H9 (cell line): ENCODE results near the gene KLK10. TPM values are rescaled to one million over a fixed set of nuclear protein-coding genes. Genes with fewer than 3 reads are reported as not detected.

ENCODE experiments used
- DNase-seq: peaks from one replicate; pipeline ENCODE4 v3.0.0-alpha.2; 2017
- H2AFZ ChIP-seq: one replicate; pipeline ENCODE4 v1.6.1; 2013; ENCODE audit warnings: mild to moderate bottlenecking, low read length, control low read depth, moderate library complexity
- H2AK5ac ChIP-seq: 2 replicates; pipeline ENCODE4 v1.6.1; 2013; ENCODE audit warnings: low read length, control low read depth, mixed read lengths; ENCODE audit not compliant: insufficient read length
- H2BK120ac ChIP-seq: one replicate; pipeline ENCODE4 v1.6.1; 2013; ENCODE audit warnings: low read depth, mild to moderate bottlenecking, low read length, control low read depth, inconsistent platforms; ENCODE audit not compliant: poor library complexity, severe bottlenecking
- H2BK12ac ChIP-seq: 2 replicates; pipeline ENCODE4 v1.6.1; 2013; ENCODE audit warnings: low read length, control low read depth, mixed read lengths, low read depth; ENCODE audit not compliant: insufficient read length
- H2BK15ac ChIP-seq: 2 replicates; pipeline ENCODE4 v1.6.1; 2013; ENCODE audit warnings: low read depth, low read length, control low read depth
- H2BK20ac ChIP-seq: one replicate; pipeline ENCODE4 v1.6.1; 2013; ENCODE audit warnings: low read depth, mild to moderate bottlenecking, low read length, control low read depth, inconsistent platforms; ENCODE audit not compliant: poor library complexity, severe bottlenecking
- H2BK5ac ChIP-seq: 2 replicates; pipeline ENCODE4 v1.6.1; 2013; ENCODE audit warnings: low read length, control low read depth, mixed read lengths; ENCODE audit not compliant: insufficient read length
- H3K14ac ChIP-seq: 2 replicates; pipeline ENCODE4 v1.6.1; 2013; ENCODE audit warnings: low read length, control low read depth; ENCODE audit not compliant: insufficient read depth
- H3K18ac ChIP-seq: 2 replicates; pipeline ENCODE4 v1.6.1; 2013; ENCODE audit warnings: low read depth, mild to moderate bottlenecking, mixed read lengths, low read length, control low read depth; ENCODE audit not compliant: insufficient read length
- H3K23ac ChIP-seq: 2 replicates; pipeline ENCODE4 v1.6.1; 2013; ENCODE audit warnings: low read length, control low read depth, mixed read lengths, low read depth; ENCODE audit not compliant: insufficient read length
- H3K23me2 ChIP-seq: 2 replicates; pipeline ENCODE4 v1.6.1; 2013; ENCODE audit warnings: low read depth, mild to moderate bottlenecking, mixed read lengths, low read length, control low read depth; ENCODE audit not compliant: insufficient read length, poor library complexity, severe bottlenecking
- H3K27ac ChIP-seq: 2 replicates; pipeline ENCODE4 v1.5.1; 2013; ENCODE audit warnings: low read length, control low read depth, mixed read lengths, low read depth; ENCODE audit not compliant: insufficient read length
- H3K27me3 ChIP-seq: 2 replicates; pipeline ENCODE4 v1.6.1; 2013; ENCODE audit warnings: low read length, control low read depth, inconsistent platforms; ENCODE audit not compliant: insufficient read depth
- H3K4ac ChIP-seq: 2 replicates; pipeline ENCODE4 v1.6.1; 2013; ENCODE audit warnings: low read depth, mild to moderate bottlenecking, control low read depth, inconsistent platforms, low read length, moderate library complexity
- H3K4me1 ChIP-seq: 2 replicates; pipeline ENCODE4 v1.6.1; 2013; ENCODE audit warnings: low read length, control low read depth, inconsistent platforms; ENCODE audit not compliant: insufficient read depth
- H3K4me2 ChIP-seq: 2 replicates; pipeline ENCODE4 v1.6.1; 2013; ENCODE audit warnings: low read length, control low read depth, mixed read lengths; ENCODE audit not compliant: insufficient read length, insufficient read depth
- H3K56ac ChIP-seq: 2 replicates; pipeline ENCODE4 v1.6.1; 2013; ENCODE audit warnings: low read depth, mild to moderate bottlenecking, mixed read lengths, low read length, control low read depth; ENCODE audit not compliant: insufficient read length
- H3K79me1 ChIP-seq: 2 replicates; pipeline ENCODE4 v1.6.1; 2013; ENCODE audit warnings: low read depth, mild to moderate bottlenecking, moderate library complexity, low read length, control low read depth, inconsistent platforms; ENCODE audit not compliant: insufficient read depth, poor library complexity, severe bottlenecking
- H3K79me2 ChIP-seq: 2 replicates; pipeline ENCODE4 v1.6.1; 2013; ENCODE audit warnings: low read length, control low read depth, inconsistent platforms; ENCODE audit not compliant: insufficient read depth
- H3K9ac ChIP-seq: 2 replicates; pipeline ENCODE4 v1.6.1; 2013; ENCODE audit warnings: low read length, control low read depth, mixed read lengths; ENCODE audit not compliant: insufficient read length; ENCODE audit errors: extremely low read depth
- H3K9me3 ChIP-seq: one replicate; pipeline ENCODE4 v1.6.1; 2013; ENCODE audit warnings: low read depth, low read length, inconsistent platforms; ENCODE audit not compliant: control insufficient read depth
- H3T11ph ChIP-seq: one replicate; pipeline ENCODE4 v1.6.1; 2013; ENCODE audit warnings: mild to moderate bottlenecking, low read length, control low read depth, inconsistent platforms
- H4K20me1 ChIP-seq: one replicate; pipeline ENCODE4 v1.6.1; 2013; ENCODE audit not compliant: control insufficient read depth, insufficient read length, insufficient read depth
- H4K5ac ChIP-seq: 2 replicates; pipeline ENCODE4 v1.6.1; 2013; ENCODE audit warnings: low read depth, mild to moderate bottlenecking, mixed read lengths, low read length, control low read depth; ENCODE audit not compliant: insufficient read length
- H4K8ac ChIP-seq: replicated peaks from 2 replicates; pipeline ENCODE4 v1.6.1; 2013; ENCODE audit warnings: low read length, control low read depth, mixed read lengths, low read depth; ENCODE audit not compliant: insufficient read length
- H4K91ac ChIP-seq: 2 replicates; pipeline ENCODE4 v1.6.1; 2013; ENCODE audit warnings: low read depth, mild to moderate bottlenecking, moderate library complexity, mixed read lengths, low read length, control low read depth; ENCODE audit not compliant: insufficient read length
- H3K27ac Mint-ChIP-seq, 3 experiments: 2 replicates in 2 of 3; 3 replicates in 1 of 3; pipeline ENCODE4 v1.8.0; 2020 to 2021; ENCODE audit warnings: mixed read lengths in 3 of 3, mild to moderate bottlenecking in 1 of 3, moderate library complexity in 1 of 3
- H3K27me3 Mint-ChIP-seq: 2 replicates; pipeline ENCODE4 v1.8.0; 2021; ENCODE audit warnings: low read depth, mild to moderate bottlenecking, moderate library complexity, mixed read lengths
- H3K36me3 Mint-ChIP-seq, 3 experiments: 2 replicates in 2 of 3; 3 replicates in 1 of 3; pipeline ENCODE4 v1.8.0; 2020 to 2021; ENCODE audit warnings: low read depth in 3 of 3, mixed read lengths in 3 of 3; ENCODE audit not compliant: insufficient read depth in 1 of 3
- H3K4me1 Mint-ChIP-seq, 2 experiments: 2 replicates each; pipeline ENCODE4 v1.8.0; 2020; ENCODE audit warnings: mixed read lengths in 2 of 2
- H3K4me3 Mint-ChIP-seq, 2 experiments: 2 replicates in 1 of 2; 3 replicates in 1 of 2; pipeline ENCODE4 v1.8.0; 2020 to 2021; ENCODE audit warnings: mild to moderate bottlenecking in 2 of 2, mixed read lengths in 2 of 2, moderate library complexity in 1 of 2
- H3K9me3 Mint-ChIP-seq, 2 experiments: 2 replicates in 1 of 2; 3 replicates in 1 of 2; pipeline ENCODE4 v1.8.0; 2020; ENCODE audit warnings: mild to moderate bottlenecking in 2 of 2, mixed read lengths in 2 of 2, moderate library complexity in 1 of 2
- CTCF ChIP-seq: fragments of 200-600 bp; sonication (generic); conservative IDR thresholded peaks from 3 replicates; pipeline ENCODE4 v1.8.0; 2021; ENCODE audit warnings: antibody characterized with exemption, mild to moderate bottlenecking
- WGBS: extraction: QIAGEN DNeasy Blood & Tissue Kit; methylation state at CpG from one replicate; pipeline ENCODE4 v1.1.7; 2013; ENCODE audit warnings: missing lambda C conversion rate, low lambda C conversion rate, mixed read lengths; ENCODE audit not compliant: insufficient read length; ENCODE audit errors: extremely low coverage; 5-methylcytosine and 5-hydroxymethylcytosine counted together
- total RNA-seq: library from RNA; stranded (reverse); gene quantifications from 2 replicates; pipeline ENCODE4 v1.2.1, GENCODE V29; 2021

KLK10 gene
- total RNA-seq, 1 experiment from 2014 or later, result 1.3 TPM

- Histone ChIP-seq H2BK12ac (no peak overlapping the region), H2AFZ (no peak overlapping the region), H3K14ac (no peak overlapping the region; the same call in 1 of the 2 replicates), H4K5ac (no peak overlapping the region), H3K4me2 (peak overlapping the region; percentile 85), H3K79me1 (no peaks in the 10 kb centered on the region), H2BK5ac (no peak overlapping the region), H2BK20ac (no peak overlapping the region), H4K8ac (no peak overlapping the region), H4K91ac (no peak overlapping the region), H3K18ac (no peak overlapping the region), H3K4ac (no peak overlapping the region), H3K23ac (no peak overlapping the region), H3T11ph (no peak overlapping the region), H3K9ac (no peak overlapping the region), H2BK120ac (no peak overlapping the region), H2AK5ac (no peak overlapping the region), H3K27me3 (no peaks in the 10 kb centered on the region), H3K79me2 (no peaks in the 10 kb centered on the region), H2BK15ac (no peak overlapping the region), H3K9me3 (no peaks in the 10 kb centered on the region), H3K56ac (no peak overlapping the region), H4K20me1 (no peaks in the 10 kb centered on the region), H3K27ac (no peak overlapping the region), H3K4me1 (no peaks in the 10 kb centered on the region; the same call in 1 of the 2 replicates), H3K23me2 (peaks cover 5% of the 10 kb centered on the region)
- Mint-ChIP-seq H3K4me1 (peaks cover 10 to 13% of the 10 kb centered on the region in 2 experiments), H3K27me3 (peaks cover 9% of the 10 kb centered on the region), H3K4me3 (peak overlapping the region; percentile 67 to 76), H3K27ac (no peak overlapping the region), H3K36me3 (peaks cover 0 to 3% (median 0%) of the 10 kb centered on the region in 3 experiments; a peak in 2 of 7 replicates), H3K9me3 (no peaks in the 10 kb centered on the region; a peak in 3 of 5 replicates)
- TF ChIP-seq CTCF, result peak; percentile 19; the same call in 1 of the 3 replicates
- WGBS, result no CpG with 5 or more reads among the region's 25 CpGs
- DNase-seq, result peak; percentile 28
These were observed 45.9 kb upstream of the KLK10 start for GRCh38 chr19:51065221-51065960.
